GM19438 (cell line): ENCODE measurements around the gene GSTT4.
"Not testable (repeated sequence)": the region's sequence is repeated elsewhere in the genome, so short reads cannot be mapped to it uniquely, and the experiment has no call there.

Experiments used
- ATAC-seq: cut with Tn5 transposase; IDR thresholded peaks from one replicate; pipeline ENCODE4 v1.9.1; 2021; ENCODE audit warnings: low read depth; ENCODE audit not compliant: unreplicated experiment

GSTT4 gene

DNA sequence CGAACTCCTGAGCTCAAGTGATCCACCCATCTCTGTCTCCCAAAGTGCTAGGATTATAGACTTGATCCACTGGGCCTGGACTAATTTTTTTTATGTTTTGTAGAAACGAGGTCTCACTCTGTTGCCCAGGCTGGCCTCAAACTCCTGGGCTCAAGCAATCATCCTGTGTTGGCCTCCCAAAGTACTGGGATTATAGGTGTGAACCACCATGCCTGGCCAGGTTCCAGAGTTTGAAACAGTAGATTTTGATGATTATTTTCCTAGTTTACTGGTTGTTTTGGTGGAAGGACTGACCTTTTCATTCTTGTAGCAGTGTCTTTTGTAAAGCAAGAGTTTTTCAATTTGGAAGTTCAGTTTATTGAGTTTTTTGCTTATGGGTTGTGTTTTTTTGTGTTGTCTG, 20.8 kb upstream of the GSTT4 start:
- no peak for ATAC-seq

DNA sequence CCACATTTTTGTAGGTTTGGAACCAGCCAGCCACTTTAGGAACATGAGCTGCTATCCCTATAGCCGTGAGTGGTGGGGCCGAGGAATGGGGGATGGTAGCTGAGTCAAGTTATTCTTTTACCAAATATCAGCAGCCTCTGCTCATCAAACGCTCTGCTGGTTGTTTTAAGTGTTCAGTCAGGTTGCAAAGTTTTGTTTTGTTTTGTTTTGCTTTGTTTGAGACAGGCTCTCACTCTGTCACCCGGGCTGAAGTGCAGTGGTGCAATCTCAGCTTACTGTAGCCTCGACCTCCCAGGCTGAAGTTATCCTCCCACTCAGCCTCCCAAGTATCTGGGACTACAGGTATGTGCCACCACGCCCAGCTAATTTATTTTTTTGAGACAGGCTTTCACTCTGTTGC, 20.2 kb upstream of the GSTT4 start:
- no peak for ATAC-seq

DNA sequence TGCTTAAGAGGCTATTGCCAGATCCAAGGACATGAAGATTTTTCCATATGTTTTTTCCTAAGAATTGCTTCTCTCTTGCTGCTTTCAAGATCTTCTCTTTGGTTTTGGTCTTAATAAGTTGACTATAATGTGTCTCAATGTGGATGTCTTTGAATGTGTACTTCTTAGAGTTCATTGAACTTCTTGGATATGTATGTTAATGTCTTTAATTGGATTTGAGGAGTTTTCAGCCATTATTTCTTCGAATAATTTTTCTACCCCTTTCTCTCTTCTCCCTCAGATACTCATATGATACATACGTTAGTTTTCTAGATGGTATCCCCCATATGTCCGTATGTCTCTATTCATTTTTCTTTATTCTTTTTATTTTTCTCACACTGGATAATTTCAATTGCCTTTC, 19.1 kb upstream of the GSTT4 start:
- ATAC-seq, result no peak

DNA sequence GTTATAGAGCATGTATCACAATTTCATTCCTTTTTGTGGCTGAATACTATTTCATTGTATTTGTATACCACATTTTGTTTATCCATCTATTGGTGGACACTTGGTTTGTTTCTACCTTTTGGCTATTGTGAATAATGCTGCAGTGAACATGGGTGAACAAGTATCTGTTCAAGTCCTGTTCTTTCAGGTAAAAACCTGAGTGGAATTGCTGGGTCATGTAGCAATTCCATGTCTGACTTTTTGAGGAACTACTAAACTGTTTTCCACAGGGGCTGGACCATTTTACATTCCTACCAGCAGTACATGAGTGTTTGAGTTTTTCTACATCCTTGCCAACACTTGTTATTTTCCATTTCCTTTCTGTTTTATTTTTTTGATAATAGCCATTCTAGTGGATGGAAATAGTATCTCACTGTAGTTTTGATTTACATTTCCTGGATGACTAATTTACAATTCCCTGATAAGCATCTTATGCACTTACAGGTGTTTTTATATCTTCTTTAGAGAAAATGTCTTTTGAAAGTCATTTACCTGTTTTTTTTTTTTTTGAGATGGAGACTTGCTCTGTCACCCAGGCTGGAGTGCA, 18.0 kb upstream of the GSTT4 start:
- ATAC-seq, result no peak

DNA sequence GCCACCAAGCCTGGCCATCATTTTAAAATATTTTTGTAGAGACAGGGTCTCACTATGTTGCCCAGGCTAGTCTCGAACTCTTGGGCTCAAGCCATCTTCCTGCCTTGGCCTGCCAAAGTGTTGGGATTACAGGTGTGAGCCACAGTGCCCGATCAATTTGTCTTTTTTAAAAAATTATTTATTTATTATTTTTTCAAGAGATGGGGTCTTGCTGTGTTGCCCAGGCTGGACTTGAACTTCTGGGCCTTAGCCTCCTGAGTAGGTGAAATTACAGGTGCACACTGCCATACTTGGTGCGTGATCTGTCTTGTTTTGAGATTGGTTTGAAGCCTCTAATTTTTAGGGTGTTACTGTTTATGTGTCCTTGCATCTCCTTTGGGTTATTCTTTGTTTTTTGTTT, 16.1 kb upstream of the GSTT4 start:
- ATAC-seq, result no peak

DNA sequence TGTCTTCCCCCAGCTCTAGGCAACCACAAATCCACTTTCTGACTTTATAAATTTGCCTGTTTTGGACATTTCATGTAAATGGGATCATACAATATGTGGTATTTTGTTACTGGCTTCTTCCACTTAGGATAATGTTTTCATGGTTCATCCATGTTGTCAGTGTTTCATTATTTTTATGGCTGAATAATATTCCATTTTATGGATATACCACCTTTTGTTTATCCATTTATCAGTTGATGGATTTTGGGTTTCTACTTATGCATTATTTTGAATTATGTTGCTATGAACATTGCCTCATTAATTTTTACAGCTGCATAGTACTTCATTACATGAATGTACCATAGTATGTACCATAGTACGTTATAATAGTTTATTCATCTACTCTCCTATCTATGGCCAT, 10.9 kb upstream of the GSTT4 start:
- no peak for ATAC-seq

DNA sequence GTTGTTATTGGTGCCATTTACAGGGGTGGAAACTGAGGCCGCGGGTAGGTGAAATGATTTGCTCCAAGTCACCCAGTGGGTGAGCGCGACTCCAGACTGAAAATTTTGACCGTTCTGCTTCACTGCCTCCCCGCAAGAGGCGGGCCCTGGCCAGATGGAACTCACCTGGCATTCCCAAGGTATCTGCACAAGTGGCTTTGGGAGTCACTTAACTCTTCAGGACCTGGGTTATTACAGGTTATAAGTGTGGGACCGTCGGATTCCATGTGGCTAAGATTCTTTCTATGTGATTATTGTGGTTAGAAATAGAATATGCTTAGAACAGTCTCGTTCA, 6.4 kb upstream of the GSTT4 start:
- no peak for ATAC-seq

DNA sequence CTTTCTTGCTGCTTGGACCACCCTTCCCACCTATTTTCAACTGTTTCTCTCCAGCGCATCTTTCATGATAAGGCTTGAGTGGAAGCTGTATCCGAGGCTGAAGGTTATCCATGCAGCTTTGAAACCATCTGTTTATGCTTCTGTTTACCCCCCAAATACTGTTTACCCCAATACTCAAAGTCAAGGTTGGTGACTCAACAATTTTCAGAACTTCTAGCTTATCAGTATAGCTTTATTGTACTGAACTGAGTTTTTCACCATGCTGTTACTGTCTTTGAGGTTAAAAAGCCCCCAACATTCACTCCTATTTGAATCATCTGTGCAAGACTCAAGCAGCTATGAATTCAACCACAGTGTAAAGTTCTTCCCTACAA, 4.8 kb upstream of the GSTT4 start:
- ATAC-seq, result no peak

DNA sequence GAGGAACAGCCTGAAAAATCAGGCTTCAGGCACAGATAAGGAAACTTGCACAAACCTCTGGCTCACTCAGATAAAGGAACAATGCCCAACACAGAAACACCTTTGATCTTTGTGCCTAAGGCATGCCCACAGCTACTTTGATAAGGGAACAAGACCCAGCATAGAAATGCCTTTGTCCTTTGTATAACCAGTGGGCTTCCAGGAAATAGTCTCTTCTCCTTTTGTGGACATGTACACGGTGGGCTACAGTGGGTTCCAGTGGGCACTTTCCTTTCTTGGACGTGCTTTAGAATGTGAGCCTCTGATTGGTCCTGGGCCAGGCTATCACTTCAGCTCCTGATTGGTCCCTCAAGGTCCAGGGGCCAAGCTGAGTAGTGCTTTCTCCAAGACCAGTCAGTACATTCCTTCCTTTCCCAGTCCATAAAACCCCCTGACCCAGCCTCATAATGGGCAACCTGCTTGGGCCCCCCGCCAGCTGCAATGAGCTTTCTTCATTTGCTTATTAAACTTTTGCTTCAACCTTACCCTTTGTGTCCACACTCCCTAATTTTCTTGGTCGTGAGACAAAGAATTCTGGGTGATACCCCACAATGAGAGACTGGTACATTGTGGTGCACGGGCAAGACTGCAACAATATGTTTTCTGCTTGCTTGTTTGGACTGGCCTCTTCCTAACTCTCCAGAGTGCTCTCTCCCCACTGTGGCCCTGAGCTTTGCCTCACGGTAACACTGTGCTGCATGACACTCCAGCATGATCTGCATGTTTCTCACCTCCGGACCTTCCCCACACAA, 4.2 kb upstream of the GSTT4 start:
- ATAC-seq, result no peak

DNA sequence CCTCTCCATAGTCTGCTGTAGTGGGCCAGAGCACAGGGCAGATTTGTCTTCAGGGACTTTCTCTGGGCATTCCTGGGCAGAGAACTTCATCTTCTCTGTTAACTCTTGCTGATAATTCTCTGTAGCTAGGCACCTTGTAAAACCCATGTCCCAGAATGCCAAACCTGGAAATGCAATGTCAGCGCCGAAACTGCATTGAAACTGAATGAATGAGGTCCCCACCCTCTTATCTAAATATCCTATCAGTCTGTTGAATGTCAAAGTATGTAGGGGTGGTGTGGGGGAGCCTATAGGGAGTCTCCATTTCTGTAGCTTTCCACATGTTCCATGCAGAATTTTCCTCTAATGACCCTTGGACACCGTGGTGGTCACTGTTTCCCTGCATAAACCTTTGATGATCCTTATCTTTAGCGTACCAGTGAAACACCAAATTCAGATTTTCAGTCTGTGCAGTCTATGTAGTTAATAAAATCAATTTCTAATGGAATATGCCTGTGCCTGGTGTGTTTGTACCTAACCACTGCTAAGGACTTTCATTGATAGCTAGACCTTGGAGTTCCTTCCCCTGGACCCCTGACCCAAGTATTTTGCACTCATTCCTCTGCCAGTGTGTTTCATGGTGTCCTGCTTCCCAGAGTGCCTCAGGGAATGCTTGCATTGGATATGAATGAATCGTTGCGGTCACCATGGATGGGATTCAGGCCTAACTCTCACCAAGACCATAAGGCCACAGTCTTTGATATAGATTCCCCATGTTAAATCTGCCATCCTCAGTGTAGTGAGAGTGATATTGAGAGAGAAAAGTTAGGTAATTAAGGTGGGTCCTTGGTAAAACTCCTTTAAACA, 3.4 kb upstream of the GSTT4 start:
- no peak for ATAC-seq

DNA sequence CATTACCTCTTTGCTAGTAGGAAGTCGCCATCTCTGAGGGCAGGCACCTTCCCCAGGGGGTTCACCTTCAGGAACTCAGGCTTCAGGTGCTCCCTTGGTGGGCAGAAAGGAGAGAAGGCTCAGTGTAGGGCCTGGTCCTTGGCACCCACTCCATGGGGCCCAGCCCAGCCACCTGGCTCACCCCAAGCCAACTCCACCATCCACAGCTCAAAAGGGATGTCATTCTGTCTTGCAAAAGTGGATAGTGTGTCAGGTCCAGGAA, 2.7 kb upstream of the GSTT4 start:
- ATAC-seq, result no peak

DNA sequence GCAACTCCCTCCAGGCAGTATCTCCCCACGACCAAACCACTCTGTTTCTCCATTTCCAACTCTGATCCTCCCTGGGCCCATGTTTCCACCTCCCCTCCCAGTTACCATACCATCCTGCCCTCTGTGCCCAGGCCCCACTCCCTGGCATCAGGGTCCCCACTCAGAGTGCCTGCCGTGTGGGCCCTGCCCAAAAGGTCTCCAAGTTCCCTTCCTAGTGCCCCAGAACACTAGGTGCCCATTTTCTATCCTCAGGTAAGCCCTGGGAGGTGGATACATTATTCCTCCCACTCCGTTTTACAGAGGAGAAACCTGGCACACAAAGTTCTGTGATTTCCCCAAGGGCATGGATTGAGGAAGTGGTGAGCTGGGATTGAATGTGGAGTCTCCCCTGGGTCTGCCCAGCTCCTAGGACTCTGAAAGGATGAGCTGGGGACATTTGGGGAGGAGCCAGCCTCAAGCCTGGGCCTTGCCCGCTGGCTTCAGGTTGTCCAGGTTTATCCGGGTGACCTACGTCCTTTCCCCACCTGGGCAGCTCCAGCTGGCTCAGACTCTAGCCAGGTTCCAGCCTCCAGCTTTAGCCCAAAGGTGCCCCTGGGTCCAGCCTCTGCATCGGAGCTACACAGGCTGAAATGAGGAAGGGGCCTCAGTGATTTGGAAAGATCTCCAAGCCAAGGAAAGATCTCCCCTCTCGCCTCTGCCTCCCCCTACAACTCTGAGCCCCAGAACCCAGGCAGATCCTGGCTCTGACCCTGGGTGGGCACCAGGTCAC, 2.2 kb upstream of the GSTT4 start:
- ATAC-seq, result no peak

DNA sequence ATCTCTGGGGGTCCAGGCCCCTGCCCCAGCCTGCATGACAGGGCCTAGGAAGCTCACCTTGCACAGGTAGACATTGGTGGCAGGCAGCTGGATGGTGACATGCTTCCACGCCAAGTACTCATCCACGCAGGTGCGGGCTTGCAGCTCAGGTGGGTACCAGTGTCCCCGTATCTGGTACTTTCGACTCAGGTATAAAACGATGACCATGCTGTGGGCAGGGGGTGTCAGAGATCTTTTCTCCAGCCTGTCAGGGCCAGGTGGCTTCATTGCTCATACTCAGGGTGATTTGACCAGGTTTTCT, 1.6 kb upstream of the GSTT4 start:
- no peak for ATAC-seq

DNA sequence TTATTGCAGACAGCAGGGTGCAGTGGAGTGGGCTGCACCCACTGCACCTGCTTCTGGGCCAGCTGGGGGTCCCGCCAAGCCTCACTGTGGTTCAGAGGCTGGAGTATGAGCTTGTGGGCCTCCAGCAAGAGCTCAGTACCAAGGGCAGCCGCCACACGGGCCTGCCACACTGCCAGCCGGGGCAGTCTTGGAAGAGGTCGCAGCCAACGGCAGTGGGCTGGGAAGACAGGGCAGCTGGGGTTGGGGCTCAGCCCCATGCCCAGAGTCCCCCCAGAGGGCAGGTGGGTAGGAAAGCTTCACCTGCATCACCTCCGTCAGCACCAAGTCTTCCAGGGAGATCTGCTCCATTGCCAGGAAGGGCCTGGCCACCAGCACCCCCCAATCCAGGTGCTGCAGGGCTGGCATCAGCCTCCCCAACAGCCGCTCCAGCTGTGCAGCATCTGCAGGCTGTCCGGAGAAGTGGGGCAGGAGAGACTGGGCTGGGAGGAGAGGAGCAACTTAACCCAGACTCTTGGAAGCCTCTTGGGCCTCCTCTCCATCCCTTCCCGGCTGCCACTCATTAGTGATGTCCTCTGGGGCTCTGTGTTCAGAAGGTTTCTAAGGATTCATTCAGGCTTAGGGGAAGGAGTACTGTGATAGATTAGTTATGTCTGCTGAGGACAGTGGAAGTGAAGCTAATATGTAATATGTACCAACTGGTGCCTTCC, 1.1 kb upstream of the GSTT4 start:
- ATAC-seq, result no peak

DNA sequence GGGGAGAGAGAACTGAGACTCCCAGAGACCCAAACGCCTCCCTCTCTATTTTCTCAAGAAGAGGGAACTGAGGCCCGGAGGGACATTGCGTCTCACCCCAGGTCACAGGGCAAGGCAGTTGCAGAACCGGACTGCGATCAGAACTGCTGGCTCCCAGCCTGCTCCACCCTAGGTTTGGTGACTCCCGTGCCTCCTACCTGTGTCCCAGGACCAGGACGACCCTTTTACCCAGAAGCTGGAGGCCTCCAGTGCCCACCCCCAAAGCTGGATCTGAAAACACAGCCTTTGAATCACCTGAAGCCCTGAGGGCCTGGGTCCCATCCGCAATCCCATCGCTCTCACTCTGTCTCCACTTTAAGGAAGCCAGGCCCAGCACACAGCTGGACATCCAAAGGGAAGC, 1.4 kb downstream of the GSTT4 start:
- ATAC-seq, result no peak

DNA sequence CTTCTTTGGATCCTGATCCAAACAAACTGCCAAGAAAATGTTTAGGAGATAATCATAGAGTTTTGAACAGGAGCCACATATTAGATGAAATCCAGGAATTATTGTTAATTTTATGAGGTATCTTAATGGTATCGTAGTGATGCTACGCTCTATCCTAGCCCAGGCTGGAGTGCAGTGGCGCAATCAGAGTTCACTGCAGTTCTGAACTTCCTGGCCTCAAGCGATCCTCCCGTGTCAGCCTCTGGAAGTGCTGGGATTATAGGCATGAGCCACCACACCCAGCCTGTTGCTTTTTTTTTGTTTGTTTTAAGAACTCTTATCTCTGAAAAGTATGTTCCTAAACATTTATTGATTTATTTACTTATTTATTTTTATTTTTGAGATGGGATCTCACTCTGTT, 2.4 kb downstream of the GSTT4 start:
- ATAC-seq, result no peak

DNA sequence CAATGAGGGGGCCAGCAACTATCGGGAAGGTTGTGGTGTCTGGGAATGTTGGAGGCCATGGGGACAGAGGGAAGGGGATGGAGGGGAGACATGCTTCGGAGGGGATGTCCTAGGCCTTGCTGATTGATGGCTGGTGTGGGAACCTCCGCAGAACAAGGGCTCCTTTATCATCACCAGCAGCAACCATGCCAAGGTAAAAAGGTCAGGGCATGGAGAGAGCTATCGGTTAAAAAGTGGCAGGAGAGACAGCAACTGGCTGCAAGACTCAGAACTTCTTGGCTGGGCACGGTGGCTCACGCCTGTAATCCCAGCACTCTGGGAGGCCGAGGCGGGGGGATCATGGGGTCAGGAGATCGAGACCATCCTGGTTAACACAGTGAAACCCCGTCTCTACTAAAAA, 3.0 kb downstream of the GSTT4 start:
- ATAC-seq, result no peak

DNA sequence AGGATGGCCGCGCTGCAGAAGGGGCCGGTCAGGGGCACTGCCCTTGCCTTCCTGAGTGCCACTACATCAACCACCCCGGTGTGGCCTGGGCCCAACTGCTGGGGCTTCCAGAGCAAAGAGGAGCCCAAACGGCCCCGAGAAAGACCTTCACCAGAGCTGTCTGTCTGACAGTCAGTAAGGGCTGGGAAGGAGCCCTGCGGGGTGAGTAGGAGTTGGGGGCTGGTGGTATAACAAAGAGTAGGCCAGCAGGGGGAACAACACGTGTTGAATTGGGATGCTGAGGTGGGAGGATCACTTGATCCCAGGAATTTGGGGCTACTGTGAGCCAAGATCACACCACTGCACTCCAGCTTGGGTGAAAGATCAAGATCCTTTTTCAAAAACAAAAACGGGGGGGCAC, 3.9 kb downstream of the GSTT4 start:
- no peak for ATAC-seq

DNA sequence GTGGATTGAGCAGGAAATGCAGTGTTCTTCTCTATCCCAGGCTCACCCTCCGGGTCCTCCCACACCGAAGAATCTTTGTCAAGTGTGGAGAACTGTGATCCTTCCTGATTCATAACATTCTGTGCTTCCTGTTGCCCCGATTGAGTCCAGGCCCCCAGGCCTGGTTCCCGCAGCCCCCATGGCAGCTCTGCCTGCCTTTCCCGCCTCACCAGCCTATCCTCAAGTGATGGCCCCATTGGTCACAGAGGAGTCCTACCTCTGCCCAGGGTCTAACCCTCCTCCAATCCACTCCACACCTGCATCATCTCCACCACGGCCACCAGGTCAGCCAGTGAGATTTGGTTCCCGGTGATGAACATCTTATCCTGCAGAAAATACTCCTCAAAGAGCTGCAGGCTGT, 5.5 kb downstream of the GSTT4 start:
- not testable (repeated sequence) for ATAC-seq

DNA sequence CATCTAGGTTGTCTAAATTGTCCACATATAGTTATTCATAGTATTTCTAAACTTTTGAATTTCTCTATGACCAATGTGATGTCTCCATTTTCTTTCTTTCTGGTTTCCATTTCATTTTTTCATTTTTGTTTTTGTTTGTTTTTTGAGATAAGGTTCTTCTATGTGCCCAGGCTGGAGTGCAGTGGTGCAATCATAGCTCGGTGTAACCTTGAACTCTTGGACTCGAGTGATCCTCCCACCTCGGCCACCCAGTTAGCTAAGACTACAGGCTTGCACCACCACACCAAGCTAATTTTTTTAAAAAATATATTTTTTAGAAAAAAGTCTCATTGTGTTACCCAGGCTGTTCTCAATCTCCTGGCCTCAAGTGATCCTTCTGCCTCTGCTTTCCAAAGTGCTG, 8.2 kb downstream of the GSTT4 start:
- no peak for ATAC-seq

DNA sequence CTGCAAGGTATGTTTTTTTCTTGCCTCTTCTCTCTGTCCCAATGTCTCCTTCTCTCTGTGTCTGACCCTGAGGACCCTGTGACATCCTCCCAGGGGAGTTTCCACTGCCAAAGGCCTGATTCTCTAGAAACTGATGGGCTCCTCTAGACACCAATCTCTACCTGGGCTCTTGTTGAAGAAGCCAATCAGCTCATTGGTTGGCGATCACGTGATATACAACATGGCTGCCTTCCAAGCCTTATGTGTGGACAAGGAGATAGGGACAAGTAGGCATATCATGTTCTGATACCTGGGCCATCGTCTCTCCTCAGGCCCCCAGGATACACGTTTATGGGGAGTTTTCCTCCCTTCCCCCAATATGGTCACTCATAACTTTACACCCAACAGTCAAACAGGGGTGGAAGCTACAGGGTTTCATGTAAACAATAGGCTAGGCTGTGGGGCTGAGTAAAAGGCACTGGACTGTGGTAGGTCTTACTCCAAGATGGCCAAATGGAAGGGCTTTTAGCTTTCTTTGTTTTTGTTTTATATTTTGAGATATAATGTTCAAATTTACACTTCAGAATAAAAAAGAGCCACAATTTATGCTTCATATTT, 11.6 kb downstream of the GSTT4 start:
- not testable (repeated sequence) for ATAC-seq
